Measurements from ENCODE around the gene ADIPOR2. TPM values are rescaled to one million over a fixed set of nuclear protein-coding genes. Genes with fewer than 3 reads are reported as not detected.
A peak's percentile ranks its signal among the peaks of the same experiment; 100 is the strongest.

Gene ADIPOR2
- total and polyA plus RNA-seq, 2 experiments from 2014 or later: 5.8 to 25.7 TPM

DNA sequence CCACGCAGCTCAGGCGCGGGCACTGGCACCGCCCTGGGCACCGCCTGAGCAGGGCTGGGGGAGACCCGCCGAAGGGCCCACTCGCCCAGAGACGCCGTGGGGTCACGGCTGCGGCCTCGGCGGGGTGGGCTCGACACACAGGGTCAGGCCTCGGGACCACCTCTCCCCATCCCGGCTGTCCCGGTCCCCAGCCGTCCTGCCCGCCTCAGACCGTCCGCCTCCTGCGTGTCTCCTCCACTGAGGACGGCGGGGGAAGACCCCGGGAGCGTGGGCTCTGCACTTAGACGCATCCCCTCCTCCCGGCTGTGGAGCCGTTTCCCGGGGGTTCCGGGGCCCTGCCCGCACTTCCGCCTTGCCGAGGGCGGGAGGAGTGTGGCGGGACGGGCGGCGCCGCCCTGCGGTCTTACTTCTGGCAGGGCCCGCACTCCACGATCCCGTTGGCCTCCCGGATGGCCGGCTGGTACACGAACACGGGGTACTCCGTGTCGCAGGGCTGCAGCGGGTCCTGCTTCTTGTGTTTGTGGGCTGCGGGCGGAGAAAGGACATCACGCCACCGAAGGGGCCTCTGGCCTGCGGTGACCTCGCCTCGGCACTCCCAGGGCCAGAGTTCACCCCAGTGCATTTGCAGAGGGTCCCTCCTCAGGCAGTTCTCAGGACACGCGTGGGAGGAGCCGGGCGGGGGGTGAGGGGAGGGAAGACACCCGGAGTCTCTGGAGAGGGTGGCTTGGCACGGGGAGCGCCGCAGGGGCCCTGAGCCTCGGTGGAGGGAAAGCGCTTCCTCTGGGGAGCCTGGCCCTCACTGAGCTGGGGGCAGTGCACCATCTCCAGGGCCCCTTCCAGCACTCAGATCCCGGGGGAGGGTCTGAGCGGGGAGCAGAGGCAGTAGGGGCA is 106.4 kb downstream of the ADIPOR2 start:
- H3K27me3 ChIP-seq: no peaks in the 10 kb centered on the region
- no peaks in the 10 kb centered on the region for H3K4me1 ChIP-seq (ENCODE audit: low read depth)
- TF ChIP-seq, protein P1, sequence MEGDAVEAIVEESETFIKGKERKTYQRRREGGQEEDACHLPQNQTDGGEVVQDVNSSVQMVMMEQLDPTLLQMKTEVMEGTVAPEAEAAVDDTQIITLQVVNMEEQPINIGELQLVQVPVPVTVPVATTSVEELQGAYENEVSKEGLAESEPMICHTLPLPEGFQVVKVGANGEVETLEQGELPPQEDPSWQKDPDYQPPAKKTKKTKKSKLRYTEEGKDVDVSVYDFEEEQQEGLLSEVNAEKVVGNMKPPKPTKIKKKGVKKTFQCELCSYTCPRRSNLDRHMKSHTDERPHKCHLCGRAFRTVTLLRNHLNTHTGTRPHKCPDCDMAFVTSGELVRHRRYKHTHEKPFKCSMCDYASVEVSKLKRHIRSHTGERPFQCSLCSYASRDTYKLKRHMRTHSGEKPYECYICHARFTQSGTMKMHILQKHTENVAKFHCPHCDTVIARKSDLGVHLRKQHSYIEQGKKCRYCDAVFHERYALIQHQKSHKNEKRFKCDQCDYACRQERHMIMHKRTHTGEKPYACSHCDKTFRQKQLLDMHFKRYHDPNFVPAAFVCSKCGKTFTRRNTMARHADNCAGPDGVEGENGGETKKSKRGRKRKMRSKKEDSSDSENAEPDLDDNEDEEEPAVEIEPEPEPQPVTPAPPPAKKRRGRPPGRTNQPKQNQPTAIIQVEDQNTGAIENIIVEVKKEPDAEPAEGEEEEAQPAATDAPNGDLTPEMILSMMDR (IDR thresholded peaks at IDR 0.05; ENCODE audit: low read depth, low read length): no peak
- H3K9me3 ChIP-seq (ENCODE audit: low read depth): no peaks in the 10 kb centered on the region
- DNase-seq (ENCODE audit: low read depth in 1 of 2, low spot score in 1 of 2): peak in 1 of 2 donors; percentile 46
- no peak overlapping the region for H3K4me3 ChIP-seq
- no peak overlapping the region for H3K27ac ChIP-seq
- H3K36me3 ChIP-seq: no peaks in the 10 kb centered on the region

DNA sequence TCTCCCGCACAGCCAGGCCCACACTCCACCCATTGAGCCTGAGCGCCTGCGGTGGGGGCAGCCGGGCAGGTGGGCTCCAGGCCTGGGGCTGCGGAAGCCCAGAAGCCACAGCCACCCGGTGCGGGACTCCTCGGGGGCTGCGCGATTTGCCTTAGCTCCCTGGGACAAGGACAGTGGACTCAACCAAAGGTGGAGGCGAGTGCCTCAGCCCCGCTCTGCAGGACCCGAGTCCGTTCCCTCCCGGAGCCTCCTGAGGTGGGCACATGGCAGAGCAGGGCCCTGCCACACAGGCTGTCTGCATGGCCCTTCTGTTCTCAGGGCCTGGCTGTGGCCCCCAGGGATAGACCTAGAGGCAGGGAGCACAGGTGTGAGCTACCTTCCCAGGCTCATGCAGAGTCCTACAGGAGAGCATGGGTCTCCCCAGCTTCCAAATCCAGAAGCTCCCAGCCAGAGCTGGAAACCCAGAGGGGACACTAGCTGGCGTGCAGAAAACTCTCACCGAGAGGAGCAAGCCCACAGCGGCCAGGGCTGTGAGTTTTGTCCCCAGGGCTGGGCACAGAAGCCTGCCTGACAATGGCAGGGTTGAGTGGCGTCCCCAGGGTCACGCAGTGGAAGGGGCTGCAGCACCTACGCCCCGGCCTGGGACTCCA is 107.2 kb downstream of the ADIPOR2 start:
- Histone ChIP-seq H3K27me3 (no peaks in the 10 kb centered on the region), H3K4me3 (no peak overlapping the region), H3K9me3 (ENCODE audit: low read depth) (no peaks in the 10 kb centered on the region), H3K4me1 (ENCODE audit: low read depth) (no peaks in the 10 kb centered on the region), H3K27ac (no peak overlapping the region), H3K36me3 (no peaks in the 10 kb centered on the region)
- DNase-seq (ENCODE audit: low read depth in 1 of 2, low spot score in 1 of 2): no peak
- TF ChIP-seq, protein P1 (IDR thresholded peaks at IDR 0.05; ENCODE audit: low read depth, low read length): no peak

DNA sequence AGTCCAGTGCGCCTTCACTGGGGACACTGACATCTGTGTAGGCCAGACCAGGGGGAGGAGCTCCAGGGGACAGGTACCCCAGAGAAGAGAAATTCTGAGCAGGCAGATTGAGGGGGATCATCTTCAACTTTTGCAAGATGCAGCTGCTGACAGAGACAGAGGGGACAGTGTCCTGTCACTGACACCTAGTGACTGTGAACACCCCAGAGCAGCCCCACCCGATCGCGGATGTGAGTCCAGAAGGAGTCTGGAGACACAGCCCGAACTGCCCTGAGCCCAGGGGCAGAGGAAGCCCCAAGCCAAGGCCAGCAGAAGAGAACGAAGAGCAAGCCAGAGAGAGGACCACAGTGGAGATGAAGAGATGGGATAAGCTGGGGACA is 107.8 kb downstream of the ADIPOR2 start:
- H3K27me3 ChIP-seq: no peaks in the 10 kb centered on the region
- H3K36me3 ChIP-seq: no peaks in the 10 kb centered on the region
- no peak overlapping the region for H3K27ac ChIP-seq
- TF ChIP-seq, protein P1 (IDR thresholded peaks at IDR 0.05; ENCODE audit: low read depth, low read length): no peak
- H3K4me1 ChIP-seq (ENCODE audit: low read depth): no peaks in the 10 kb centered on the region
- no peak for DNase-seq (ENCODE audit: low read depth in 1 of 2, low spot score in 1 of 2)
- no peaks in the 10 kb centered on the region for H3K9me3 ChIP-seq (ENCODE audit: low read depth)
- no peak overlapping the region for H3K4me3 ChIP-seq

DNA sequence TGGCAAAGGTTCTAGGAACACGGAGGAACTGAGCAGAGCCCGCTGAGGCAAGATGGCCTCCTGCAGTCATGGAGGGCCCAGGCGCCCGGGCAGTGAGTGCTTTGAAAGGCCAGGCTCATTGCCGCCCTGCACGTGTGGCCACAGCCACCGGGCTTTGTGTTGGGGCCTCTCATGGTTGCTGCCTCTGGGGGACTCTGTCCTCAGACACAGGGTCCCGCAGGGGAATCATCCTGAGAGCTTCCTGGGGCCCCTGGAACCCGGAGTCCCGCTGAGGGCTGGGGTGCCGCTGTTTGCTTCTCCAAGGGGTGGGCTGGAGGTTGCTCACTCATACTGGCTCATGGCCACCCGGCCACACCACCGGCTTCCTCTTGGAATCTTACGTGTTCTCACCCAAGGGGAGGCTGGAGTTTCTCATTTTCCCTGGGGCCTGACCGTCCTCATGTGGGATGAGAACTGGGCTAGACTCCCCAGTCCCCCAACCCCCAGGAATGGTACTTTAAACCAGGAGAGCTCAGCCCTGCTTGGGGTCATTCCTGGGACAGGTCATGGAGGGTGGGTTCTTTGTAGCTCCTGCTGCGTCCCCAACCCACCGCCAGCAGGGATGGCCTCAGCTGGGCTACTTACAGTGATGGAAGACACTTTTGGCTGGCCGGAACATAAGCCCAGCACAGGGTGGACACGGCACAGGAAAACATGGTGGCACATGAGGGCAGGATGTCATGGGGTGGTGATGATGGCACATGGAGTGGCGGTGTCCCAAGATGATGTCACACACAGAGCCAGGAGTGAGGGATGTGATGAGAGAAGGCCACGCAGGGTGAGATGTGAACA is 108.4 kb downstream of the ADIPOR2 start:
- DNase-seq (ENCODE audit: low read depth in 1 of 2, low spot score in 1 of 2): no peak
- Histone ChIP-seq H3K36me3 (no peaks in the 10 kb centered on the region), H3K27ac (no peak overlapping the region), H3K4me3 (no peak overlapping the region), H3K27me3 (no peaks in the 10 kb centered on the region), H3K9me3 (ENCODE audit: low read depth) (no peaks in the 10 kb centered on the region), H3K4me1 (ENCODE audit: low read depth) (no peaks in the 10 kb centered on the region)
- TF ChIP-seq, protein P1 (IDR thresholded peaks at IDR 0.05; ENCODE audit: low read depth, low read length): no peak

DNA sequence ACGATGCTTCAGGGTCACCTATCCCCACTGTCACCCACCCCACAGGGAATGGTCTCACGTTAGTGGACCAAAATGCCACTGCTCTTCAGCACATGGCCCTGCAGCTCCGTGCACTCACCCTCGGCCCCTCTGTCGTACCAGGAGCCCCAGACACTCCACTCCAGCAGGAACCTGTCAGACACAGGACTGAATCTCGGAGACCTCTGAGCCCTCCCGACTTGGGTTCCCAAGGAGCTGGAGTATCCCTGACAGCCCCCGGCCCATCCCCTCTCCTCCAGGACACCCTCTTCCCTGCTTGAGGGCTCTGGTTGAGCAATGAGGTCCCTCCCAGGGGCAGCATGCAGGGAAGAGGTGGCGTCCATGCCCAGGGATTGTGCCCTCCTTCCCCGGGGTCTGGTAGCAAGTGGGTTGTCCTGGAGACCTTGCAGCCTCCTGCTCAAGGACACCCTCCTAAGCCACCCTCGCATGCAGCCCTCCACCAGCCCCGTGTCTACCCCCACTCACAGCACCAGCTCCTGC is 109.1 kb downstream of the ADIPOR2 start:
- H3K9me3 ChIP-seq (ENCODE audit: low read depth): no peaks in the 10 kb centered on the region
- no peak overlapping the region for H3K4me3 ChIP-seq
- H3K4me1 ChIP-seq (ENCODE audit: low read depth): no peaks in the 10 kb centered on the region
- TF ChIP-seq, protein P1 (IDR thresholded peaks at IDR 0.05; ENCODE audit: low read depth, low read length): no peak
- no peaks in the 10 kb centered on the region for H3K36me3 ChIP-seq
- no peaks in the 10 kb centered on the region for H3K27me3 ChIP-seq
- no peak overlapping the region for H3K27ac ChIP-seq
- no peak for DNase-seq (ENCODE audit: low read depth in 1 of 2, low spot score in 1 of 2)
